AG09309 (cell line): ENCODE data around the gene ATP2B2.

ENCODE experiments used
- DNase-seq: peaks from one replicate; pipeline ENCODE4 v3.0.0-alpha.2; 2010; ENCODE audit warnings: low read depth
- H3K4me3 ChIP-seq: 2 replicates; pipeline ENCODE4 v1.5.1; 2011; ENCODE audit warnings: mild to moderate bottlenecking, low read depth, low read length, moderate library complexity; ENCODE audit not compliant: control insufficient read depth
- TF ChIP-seq, protein P1 (sequence below): IDR thresholded peaks from 2 replicates; pipeline ENCODE4 v1.5.1; 2011; ENCODE audit warnings: mild to moderate bottlenecking, low read depth, low read length, inconsistent platforms; ENCODE audit not compliant: insufficient read depth, control insufficient read depth; ENCODE audit errors: missing control alignments

Gene ATP2B2

DNA sequence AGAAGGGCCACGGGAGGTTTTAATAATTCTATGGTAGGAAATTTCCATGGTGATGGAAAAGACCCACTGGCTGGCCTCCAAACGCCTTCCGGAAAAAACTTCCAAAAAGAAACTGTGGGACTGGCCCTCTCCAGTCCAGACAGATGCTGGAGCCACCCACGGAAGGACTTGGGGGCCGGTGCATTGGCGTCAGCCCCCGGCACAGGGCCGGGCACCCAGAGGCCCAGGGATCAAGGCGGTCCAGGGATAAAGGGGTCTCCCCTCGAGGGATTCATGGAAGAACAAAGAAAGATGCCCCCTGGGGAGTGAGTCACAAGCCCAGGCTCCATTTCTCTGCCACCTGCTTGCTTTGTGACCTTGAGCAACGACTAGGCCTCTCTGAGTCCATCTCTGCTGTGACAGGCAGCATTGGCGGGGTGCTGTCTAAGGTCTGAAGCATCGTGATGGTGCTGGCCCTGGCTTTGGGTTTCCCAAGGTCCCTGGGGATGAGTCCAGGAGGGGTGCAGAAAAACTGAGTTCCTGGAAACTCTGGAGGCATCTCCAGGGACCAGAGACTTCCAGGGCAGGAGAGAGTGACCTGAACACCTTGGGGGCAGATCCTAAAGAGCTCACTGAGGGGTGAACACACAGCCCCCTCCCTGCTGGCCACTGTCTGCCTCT is 21.6 kb downstream of the ATP2B2 start:
- H3K4me3 ChIP-seq = no peak overlapping the region
- DNase-seq = no peak
- TF ChIP-seq, protein P1, sequence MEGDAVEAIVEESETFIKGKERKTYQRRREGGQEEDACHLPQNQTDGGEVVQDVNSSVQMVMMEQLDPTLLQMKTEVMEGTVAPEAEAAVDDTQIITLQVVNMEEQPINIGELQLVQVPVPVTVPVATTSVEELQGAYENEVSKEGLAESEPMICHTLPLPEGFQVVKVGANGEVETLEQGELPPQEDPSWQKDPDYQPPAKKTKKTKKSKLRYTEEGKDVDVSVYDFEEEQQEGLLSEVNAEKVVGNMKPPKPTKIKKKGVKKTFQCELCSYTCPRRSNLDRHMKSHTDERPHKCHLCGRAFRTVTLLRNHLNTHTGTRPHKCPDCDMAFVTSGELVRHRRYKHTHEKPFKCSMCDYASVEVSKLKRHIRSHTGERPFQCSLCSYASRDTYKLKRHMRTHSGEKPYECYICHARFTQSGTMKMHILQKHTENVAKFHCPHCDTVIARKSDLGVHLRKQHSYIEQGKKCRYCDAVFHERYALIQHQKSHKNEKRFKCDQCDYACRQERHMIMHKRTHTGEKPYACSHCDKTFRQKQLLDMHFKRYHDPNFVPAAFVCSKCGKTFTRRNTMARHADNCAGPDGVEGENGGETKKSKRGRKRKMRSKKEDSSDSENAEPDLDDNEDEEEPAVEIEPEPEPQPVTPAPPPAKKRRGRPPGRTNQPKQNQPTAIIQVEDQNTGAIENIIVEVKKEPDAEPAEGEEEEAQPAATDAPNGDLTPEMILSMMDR = no peak

DNA sequence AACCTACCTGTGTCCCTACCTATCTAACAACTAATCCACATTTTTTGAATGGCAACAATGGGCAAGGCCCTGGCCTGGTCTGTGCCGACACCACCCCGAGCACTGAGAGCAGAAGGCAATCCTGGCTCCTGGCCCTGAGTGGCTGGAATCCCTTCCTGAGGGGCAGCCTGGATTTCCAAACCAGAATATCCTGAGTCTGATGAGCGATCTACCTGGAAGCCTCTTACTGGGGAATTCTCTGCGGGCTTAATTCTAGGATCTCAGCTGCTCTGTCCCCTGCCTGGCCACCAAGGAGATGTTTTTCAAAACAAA is 22.1 kb downstream of the ATP2B2 start:
- no peak for DNase-seq
- TF ChIP-seq, protein P1 = no peak
- no peak overlapping the region for H3K4me3 ChIP-seq

DNA sequence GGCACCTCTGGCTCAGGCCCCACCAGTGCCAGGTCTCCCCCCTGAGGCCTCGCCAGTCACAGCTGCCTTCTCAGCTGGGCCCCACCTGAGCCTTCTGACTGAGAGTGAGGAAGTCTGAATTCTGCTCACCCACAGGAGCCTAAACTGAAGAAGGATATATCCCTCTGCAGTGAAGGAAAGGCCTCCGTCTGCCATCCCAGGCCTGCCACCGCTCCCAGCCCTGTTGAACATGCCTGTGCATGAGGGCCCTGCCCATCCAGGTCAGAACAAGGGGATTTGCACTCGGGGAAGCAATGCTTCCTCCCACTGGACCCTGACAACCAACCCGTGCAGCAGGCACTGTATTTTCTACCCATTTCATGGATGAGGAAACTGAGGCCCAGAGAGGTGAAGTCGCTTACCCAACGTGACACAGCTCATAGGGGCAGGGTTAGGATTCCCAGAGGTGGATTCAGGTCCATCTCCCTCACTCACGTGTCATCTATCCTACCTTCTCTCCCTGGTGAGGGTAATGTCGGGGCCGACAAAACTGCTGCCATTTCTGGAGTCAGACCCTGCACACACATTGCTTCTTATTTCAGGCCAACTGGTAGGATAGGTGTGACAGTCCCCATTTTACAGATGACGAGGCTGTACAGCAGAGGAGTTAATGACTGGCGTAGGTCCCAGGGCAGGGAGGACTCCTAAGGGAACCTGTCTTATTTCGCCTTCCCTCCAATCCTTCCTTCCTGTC is 22.6 kb downstream of the ATP2B2 start:
- TF ChIP-seq, protein P1 = no peak

GRCh38 chr3:10480871-10481378 is 24.5 kb downstream of the ATP2B2 start:
- H3K4me3 ChIP-seq = no peak overlapping the region
- TF ChIP-seq, protein P1 = no peak
- no peak for DNase-seq

More for the DNA sequence above, 22.6 kb downstream of the ATP2B2 start:
- H3K4me3 ChIP-seq = no peak overlapping the region
- no peak for DNase-seq

GRCh38 chr3:10479311-10479710 is 26.1 kb downstream of the ATP2B2 start:
- TF ChIP-seq, protein P1 = no peak
- no peak overlapping the region for H3K4me3 ChIP-seq
- no peak for DNase-seq

GRCh38 chr3:10475983-10476382 is 29.4 kb downstream of the ATP2B2 start:
- no peak for DNase-seq
- TF ChIP-seq, protein P1 = no peak
- no peak overlapping the region for H3K4me3 ChIP-seq
